ENCODE measurements around the gene ENTPD2.

GRCh38 chr9:137054932-137055384 is 1.1 kb upstream of the ENTPD2 start:
- no peak for TF ChIP-seq CTCF (IDR thresholded peaks at IDR 0.05)
- TF ChIP-seq POLR2A (IDR thresholded peaks at IDR 0.05) = no peak

Measured in adrenal gland (tissue), 5 donors.